Hematopoietic multipotent progenitor cell treated with erythropoietin and hydrocortisone succinate and interleukin-3 and kit ligand, for 15 days (in vitro differentiated cells): ENCODE results near the gene PRKCE.

Experiments used
- DNase-seq: peaks from one replicate; pipeline ENCODE4 v3.0.0-alpha.2; 2015; ENCODE audit warnings: low spot score

The PRKCE gene

DNA sequence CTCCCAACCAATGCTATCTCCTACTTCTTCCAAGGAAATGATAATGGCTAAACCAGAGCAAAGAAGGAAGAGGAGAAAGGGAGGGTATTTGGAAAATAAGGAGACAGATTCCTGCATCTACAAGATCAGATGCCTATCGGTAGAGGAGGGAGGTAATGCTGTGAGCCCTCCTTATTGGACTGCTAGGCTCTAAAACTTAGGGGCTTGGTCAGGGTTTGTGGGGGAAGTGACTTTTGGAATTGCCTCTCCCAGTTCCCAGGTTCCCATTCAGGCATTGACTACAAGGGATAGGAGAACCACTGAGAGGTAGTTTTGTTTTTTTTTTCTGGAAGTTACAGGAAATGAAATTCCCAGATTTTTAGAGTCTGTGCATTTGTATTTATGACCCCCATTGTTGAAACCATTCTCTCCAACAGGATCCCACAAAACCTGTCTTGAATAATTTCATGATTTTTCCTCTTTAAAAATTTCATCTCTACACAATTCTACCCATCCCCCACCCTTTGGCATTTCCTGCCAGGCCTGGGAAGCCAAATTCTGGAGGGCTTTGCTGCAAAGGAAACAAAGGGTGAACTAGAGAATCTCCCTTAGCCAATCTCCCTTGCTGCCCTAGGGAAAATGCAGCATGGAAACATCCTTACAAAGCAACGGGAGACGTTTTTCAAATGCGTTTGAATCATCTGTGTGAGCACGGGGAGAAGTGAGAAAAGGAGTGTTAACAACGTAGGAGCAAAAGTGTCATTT is 363.6 kb downstream of the PRKCE start:
- DNase-seq, result no peak

DNA sequence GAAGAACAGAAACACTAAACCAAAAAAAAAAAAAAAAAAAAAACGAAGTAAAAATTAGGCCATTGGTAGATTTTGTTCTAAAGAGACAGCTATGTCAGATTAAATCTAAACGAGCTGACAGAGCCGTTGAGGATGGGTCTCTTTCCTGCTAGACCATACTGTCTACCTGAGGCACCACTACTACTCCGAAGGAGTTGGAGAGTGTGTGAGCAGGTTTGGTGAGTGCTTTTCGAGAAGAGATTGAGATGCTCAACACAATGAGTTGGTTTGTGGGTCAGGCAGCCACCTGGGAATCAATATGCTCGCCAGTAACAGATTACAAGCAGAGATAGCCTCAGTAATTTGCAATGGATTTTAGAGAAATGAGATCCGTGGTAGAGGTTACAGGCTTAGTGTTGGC is 364.2 kb downstream of the PRKCE start:
- no peak for DNase-seq

DNA sequence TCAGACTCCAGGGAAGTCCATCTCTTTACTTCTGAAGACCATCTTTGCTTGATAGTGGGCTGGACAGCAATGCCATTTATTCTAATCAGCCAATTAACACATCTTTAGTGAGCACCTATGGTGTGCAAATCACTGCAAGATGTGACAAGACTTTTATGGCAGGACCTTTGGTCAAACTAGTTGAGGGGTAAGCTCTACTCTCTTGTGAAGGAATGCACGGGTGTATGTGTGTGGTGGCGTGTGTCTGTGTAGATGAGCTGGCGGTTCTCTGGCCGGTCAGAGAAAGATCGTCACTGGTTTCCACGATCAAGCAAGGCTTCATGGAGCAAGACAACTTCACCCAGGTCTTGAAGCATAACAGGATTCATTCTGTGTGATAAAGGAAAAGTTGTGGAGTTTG is 364.6 kb downstream of the PRKCE start:
- no peak for DNase-seq

DNA sequence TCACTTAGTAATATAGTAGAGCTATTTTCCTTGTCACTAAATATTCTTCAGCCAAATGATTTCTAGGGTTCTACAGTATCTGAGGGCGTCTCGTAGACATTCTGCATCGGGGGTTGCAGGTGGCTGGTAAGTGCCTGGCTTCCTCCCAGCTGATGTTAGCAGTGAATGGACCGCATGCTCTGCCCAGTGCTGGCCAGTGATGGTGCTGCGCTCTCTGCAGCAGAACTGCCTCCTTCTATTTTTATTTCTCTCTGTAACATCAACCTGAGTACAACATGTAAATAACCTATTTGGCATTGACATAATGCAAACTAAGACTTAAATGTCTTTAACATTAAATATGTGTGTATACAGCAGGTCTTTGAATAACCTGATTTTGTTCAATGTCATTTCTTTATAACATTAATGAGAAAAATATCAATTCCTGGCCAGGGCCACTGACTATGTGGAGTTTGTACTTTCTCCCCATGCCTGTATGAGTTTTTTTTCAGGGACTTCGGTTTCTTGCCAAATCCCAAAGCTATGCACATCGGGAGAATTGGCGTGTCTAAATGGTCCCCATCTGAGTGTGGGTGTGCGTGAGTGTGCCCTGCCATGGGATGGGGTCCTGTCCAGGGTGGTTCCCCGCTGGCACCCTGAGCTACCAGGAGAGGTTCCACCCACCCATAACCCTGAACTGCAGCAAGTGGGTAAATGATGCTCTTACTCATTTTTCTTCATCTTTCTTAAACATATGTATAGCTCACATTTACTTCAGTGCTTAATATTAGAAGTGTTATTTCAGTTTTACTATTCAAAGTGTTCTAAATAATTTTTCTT is 367.5 kb downstream of the PRKCE start:
- DNase-seq, result no peak

DNA sequence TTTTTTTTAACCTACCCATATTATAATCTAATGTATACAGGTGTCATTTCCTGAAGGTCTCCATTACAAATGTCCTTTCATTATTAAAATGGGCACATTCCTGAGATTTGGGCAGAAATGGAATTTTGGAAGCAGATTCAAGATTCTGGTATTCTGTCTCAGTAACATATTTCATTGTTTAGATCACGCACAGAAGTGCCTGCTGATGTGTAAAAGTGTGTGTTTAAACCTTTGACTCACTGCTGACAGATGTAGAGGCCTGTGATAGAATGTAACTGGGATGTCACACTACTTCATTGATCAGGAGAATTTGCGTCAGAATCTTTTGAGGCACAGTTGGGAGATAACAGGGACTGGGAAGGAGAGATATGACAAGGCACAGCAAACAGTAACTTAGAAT is 368.9 kb downstream of the PRKCE start:
- DNase-seq, result no peak

DNA sequence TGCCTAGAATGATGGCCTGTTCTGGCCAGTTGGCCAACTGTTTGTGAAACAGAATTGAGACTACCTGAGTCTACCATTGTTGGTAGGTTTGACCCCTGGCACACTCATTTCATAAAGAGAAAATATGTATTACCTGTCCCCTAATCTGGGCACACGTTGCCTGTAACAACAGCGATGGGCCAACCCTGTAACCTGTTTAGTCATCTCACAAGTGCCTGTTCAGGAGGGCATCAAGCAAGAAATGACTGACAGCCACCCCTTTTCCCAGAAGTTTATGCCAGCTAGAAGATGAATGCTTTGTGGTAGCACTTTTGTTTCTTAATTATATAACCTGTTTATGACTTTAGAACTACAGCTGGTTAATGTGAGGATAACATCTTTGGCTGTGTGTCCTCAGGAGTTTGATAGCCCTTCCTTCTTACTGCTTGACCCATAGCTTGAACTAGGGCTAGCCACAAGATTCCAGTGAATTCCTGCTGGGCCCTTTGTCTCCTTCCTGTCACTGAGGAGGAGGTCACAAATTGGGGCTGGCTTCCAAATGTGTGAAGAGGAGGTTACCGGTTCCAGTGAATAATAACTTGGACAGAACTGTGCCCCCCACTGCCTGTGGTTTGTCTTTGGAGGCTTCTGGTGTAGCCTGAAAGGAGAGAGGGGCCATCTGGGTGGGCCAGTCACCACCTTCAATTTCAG is 371.8 kb downstream of the PRKCE start:
- DNase-seq, result no peak

DNA sequence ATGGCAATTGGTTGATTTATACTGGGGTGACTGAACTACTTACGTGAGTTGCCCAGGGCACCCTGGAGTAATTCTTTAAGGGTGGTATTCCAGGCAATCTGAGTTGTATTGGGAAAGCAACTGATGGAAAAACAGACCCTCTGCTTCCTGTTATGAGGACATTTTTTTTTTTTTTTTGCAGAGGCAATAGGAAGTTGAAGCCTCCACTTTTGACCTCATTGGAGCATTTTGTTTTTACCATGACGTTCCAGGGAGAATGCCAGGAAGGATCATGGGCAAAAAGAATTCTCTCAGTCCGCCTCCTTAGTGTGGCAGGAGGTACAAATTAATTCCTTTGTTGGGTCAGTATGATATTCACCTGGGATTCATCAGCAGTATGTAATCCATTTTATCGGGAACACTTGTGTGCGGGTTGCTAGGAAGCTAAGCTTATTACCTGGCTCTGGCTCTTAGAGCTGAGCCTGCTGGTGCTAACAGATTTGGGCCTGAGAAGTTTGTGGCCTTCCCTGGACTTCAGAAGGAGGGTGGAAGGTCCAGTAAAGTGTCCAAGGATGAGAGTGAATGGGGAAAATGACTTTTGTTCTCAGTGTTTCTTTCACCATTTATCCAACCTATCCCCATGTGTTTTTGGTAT is 372.8 kb downstream of the PRKCE start:
- no peak for DNase-seq

DNA sequence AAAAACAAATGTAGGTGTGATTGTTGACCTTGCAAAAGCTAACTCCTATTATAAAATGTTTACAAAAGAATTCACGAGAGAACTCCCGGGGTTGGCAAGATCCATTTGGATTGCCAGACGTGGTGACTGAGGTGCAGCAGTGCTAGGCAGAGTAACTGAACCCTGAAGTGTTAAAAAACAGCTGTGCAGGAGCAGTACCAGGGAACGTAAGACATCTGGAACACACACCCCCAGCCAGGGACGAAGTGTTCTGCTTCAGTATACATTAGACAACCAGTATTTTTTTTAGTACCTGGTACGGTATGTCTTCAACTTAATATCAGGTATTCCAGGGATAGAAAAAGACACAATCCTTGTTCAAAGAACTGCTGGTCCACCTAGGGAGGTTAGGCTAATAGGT is 373.6 kb downstream of the PRKCE start:
- DNase-seq, result no peak

DNA sequence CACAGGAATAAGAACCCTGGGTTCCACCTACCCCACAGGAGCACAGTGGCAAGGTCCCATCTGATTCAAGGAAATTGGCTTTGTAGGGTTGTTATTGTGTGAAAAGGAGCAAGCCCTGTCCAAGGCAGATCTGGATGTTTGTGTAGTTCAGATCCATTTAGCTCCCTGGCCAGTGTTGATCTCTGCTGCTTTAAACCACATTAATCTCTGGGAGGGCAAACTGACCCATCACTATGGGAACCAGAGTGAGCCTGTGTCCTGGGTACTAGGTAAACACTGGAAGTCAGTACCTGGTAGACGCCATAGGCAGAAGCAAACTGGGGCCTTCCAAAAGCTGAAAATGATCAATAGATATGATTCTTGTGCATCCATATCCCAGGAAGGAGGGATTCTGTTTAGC is 374.2 kb downstream of the PRKCE start:
- DNase-seq, result no peak

DNA sequence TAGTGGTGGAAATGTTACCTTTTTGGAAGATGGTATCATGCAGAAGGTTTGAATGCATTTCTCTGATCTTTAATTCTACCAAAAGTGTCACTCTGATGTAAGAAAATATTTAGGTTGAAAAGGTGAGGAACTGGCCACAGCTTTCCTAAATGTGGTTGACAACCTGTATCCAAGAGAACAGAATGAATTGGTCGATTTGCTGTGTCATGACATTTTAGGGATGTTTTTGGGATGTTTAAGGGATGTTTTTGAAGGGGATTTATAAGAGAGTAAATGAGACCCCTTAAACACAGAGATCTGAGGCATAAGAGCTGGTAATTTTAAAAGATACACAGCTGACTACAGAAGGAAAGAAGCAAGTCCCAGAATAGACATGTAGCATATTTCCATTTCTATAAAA is 375.0 kb downstream of the PRKCE start:
- DNase-seq, result no peak

DNA sequence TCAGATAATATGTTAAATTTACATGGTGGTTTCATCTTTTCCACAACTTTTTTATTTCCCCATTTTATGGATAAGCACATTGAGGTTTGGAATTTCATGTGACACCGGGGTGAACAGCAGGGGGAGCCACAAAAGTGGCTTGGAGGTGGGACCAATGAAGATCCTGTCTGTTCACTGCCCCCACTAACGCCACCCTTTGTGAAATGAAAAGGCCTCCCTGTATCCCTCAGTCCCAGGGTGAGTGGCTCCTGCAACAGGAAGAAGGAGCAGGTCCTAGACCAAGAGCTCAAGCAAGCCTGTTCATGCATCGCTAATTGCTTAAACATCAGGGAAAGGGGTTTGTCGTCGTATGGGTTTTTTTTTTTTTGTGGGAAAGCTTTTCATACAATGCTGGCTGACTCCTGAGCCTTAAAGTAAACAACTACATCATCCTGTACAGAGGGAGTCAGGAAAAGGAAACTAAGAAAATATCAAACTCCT is 377.9 kb downstream of the PRKCE start:
- DNase-seq, result no peak

DNA sequence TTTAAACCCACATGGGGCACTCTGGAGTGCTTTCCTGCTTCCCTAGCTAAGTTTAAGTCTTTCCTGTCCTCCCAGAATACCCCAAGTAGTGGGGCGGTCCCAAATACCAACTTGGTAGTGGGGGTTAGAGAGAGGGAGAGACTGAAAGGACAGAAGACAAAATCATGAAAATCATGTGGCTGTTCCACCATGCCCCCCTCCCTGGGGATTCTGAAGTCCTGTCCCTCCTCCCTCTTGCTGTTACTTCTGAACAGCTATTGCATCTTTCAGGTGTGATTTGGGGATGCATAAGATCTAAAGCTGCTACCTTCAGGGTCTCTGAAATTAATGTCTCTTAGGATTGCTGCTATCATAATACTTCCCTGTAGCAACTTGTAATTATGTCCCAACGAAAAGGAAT is 378.9 kb downstream of the PRKCE start:
- DNase-seq, result no peak

DNA sequence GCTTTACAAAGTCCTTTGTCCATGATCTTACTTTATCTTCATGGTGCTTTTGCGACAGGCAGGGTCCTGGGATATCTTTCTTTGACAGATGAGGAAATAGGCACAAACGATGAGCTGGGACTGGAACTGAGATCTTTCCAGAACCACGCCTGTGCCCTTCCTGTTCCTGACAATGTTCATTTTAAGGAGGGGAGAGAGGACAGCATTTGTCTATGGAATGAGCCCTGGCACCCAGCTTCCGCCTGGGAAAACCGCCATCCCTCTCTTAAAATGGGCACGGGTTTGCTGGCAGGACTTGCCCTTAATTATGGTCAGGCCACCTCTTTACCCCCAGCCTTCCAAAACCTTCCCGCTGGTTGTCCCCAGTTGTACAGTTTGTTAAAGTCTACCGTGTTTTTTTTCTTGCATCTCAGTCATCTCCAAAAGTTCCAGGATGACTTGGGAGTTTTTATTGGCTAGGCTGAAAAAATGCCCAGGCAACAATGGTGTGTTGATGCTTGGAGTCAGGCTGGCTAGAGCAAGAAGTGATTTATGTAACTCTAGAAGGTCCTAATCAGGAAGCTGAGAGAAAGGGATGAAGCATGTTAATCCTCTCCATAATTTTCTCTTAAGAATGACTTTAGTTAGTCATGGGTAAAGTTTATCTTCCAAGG is 380.8 kb downstream of the PRKCE start:
- no peak for DNase-seq

DNA sequence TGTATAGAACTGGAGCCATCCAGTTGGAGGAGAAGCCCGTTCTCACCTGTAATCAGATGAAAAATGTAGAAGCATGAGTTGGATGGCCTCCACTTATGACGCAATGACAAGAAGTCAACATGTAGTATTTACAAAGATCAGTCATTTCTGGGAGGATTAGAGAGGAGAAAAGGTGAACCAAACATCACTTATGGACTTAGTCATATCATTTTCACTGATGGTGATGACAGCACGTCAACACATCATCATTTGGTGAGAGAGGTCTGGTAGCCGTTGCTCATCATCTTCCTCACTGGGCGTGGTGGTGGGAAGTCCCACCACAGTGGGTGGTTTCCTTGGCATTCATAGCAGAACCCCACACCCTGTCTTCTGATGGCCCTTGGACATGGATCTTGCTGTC is 381.5 kb downstream of the PRKCE start:
- DNase-seq, result no peak

DNA sequence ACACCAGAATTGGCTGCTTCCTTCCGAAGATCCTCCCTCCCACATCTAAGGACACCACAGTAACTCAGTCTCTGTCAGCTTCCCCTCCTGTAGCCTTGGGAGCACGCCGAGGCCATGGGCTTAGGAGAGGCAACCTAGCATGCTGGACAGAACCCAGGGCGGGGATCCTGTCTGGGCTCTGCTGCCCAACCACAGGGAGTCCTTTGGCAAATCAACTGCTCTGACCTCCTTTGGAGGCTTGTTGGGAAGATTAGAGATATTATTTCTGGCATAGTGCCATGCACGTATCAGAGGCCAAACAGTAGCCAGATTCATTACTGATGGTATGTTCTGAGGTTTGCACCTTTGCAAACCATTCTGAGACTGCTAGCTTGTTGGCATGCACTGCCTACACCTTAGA is 383.1 kb downstream of the PRKCE start:
- no peak for DNase-seq

DNA sequence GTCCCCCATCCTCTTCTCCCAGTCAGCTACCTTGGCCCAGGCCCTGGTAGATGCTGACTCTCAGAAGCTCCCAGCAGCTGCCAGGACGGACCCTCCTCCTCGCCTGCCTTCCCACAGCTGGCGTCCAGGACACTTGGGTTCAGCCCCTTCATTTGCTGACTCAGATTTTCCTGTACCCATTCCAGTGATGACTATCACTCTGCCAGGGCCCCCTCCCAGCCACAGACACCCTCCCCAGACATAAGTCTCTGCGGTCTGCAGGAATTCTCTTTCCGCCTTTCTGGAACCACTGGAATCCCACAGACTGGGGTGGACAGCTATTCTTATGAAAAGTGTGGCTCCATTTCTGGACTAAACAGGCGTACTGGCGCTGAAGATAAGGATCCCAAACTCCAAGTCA is 385.5 kb downstream of the PRKCE start:
- no peak for DNase-seq

DNA sequence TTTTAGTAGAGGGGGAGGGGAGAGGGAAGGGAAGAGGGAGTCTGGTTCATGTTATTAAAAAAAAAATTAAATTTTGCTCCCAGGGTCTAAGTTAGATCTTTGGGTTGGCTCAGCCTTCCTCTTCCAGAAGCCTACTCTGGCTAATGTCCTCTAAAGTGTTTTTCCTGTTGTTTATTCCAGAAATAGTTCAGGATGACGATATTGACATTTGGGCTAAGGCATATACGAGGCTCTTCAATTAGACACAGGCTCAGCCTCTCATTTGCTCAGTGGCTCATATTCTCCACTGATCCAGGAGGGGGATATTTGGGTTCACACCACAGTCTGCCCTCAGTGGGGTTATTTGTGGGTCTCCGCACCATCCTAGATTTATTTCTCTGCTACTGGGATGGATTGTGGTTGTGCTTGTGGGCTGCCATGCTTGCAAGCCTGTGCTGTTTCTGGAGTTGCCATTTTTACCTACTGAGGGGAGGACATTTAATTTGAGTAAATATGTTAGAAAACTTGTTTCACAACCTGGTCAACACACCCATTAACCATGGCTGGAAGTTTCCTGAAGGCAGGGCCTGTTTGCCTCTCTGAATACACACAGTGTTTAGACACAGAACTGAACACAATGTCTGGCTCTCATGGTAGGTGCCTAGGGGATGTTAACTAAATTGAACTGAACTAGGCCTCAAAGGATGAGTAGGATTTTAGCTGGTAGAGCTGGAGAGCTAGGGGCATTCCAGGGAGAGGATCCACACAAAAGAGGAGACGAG is 388.2 kb downstream of the PRKCE start:
- DNase-seq, result no peak

DNA sequence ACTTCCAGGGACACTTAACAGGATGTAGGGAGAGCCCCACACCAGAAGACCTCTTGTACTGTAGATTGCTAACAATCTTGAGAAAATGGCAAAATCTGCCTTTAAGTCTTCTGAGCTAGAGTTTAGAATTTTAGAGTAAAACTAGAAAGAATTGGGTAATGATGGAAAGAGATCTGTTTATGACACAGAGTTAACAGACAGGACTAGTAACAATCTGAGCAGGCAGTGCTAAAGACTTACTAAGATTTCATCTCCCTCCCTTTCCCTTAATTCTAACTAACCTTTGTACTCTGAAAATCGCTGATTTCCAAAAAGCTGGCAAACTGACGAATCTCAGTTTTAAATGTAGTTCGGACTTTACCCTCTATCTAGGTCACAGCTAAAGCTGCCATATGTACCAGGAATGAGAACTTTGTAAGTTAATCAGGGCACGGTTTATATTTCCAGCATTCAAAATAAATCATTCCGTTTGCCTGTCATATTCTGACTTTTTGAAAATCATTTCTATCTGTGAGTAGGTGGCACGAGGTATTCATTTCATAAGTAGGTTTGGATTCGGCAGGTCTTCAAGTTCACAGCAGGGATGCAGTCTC is 389.2 kb downstream of the PRKCE start:
- DNase-seq, result no peak

DNA sequence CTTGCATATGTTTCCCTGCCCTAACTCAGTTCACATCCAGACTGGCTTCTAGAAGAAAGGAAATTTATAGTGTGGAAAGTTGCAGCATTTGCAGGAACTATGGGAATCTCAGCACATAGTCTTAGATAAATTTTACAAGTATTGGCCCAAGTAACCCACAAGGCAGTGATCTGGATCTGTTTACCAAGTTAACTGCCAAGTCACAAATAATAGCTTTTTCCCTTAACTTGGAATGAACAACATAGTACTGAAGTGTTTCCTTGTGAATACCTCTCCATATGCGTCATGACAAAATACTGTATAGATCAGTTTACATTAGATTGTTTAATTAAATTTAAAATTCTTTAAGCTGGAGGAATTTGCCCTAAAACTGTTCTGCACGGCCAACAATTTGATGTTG is 390.0 kb downstream of the PRKCE start:
- DNase-seq, result no peak

DNA sequence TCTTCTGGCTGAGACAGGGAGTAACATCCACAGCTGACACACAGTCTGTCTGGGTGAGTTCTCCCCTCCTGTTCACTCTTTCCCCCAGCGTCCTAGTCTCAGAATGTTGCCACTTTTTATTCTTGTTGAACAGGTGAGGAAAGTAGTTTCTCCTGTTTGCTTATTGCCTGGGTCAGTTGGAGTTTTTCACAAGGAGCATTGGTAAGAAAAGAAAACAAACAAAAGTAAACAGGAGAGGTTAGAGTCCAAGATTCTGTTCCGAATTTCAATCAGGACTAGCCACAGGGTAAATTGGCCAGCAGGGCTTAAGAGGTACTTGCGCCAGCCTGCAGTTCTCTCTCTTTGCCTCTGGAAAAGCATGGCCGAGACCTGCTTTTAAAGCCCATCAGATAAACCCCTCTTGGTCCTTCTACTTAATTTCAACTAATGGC is 390.7 kb downstream of the PRKCE start:
- no peak for DNase-seq

DNA sequence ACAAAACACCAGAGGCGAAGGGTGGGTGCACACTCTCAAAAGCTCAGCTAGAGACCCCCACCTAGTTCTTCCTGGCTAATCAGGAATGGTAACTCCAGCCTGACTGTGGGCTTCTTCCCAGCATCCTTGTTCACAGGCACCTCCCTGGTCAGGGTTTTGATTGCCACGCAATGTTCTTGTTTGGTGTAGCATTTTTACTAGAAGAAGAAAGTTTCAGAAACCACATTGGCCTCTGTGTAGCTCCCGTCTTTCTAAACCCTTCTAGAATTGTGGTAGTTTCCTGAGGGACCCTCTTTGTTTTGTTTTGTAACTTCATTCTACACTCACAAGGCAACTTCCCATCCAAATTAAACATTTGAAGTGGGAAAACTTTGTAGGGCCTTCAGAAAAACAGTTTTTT is 391.2 kb downstream of the PRKCE start:
- DNase-seq, result no peak
